GM23248 (cell line): ENCODE results near the gene MCF2L. TPM values are rescaled to one million over a fixed set of nuclear protein-coding genes. Genes with fewer than 3 reads are reported as not detected.

Experiments used
- DNase-seq: peaks from one replicate; pipeline ENCODE4 v3.0.0-alpha.2; 2015
- H2AFZ ChIP-seq: fragments of 200-600 bp; sonication (generic); 2 replicates; pipeline ENCODE4 v1.6.1; 2016; ENCODE audit warnings: antibody characterized with exemption
- H3F3A ChIP-seq: fragments of 200-600 bp; sonication (generic); 2 replicates; pipeline ENCODE4 v1.6.1; 2016; ENCODE audit warnings: mild to moderate bottlenecking, antibody characterized with exemption, mixed run types; ENCODE audit not compliant: insufficient read depth
- H3K27ac ChIP-seq: fragments of 200-600 bp; sonication (generic); 2 replicates; pipeline ENCODE4 v1.5.1; 2016; ENCODE audit warnings: mild to moderate bottlenecking
- H3K27me3 ChIP-seq: fragments of 200-600 bp; sonication (generic); replicated peaks from 2 replicates; pipeline ENCODE4 v1.6.1; 2016; ENCODE audit warnings: mild to moderate bottlenecking; ENCODE audit not compliant: insufficient read depth
- H3K36me3 ChIP-seq: fragments of 200-600 bp; sonication (generic); 2 replicates; pipeline ENCODE4 v1.6.1; 2016; ENCODE audit warnings: low read depth, mild to moderate bottlenecking
- H3K4me1 ChIP-seq: fragments of 200-600 bp; sonication (generic); 2 replicates; pipeline ENCODE4 v1.6.1; 2016; ENCODE audit warnings: mild to moderate bottlenecking; ENCODE audit not compliant: insufficient read depth
- H3K4me2 ChIP-seq: fragments of 200-600 bp; sonication (generic); one replicate; pipeline ENCODE4 v1.6.1; 2016; ENCODE audit warnings: mild to moderate bottlenecking; ENCODE audit not compliant: unreplicated experiment
- H3K4me3 ChIP-seq: fragments of 200-600 bp; sonication (generic); 2 replicates; pipeline ENCODE4 v1.5.1; 2016; ENCODE audit warnings: mild to moderate bottlenecking
- H3K79me2 ChIP-seq: fragments of 200-600 bp; sonication (generic); 2 replicates; pipeline ENCODE4 v1.6.1; 2016; ENCODE audit warnings: mild to moderate bottlenecking; ENCODE audit not compliant: insufficient read depth
- H3K9ac ChIP-seq: fragments of 200-600 bp; sonication (generic); 2 replicates; pipeline ENCODE4 v1.6.1; 2016; ENCODE audit warnings: mild to moderate bottlenecking
- H3K9me2 ChIP-seq: fragments of 200-600 bp; sonication (generic); 2 replicates; pipeline ENCODE4 v1.6.1; 2016; ENCODE audit warnings: mixed run types, mild to moderate bottlenecking, moderate library complexity; ENCODE audit not compliant: insufficient read depth
- H3K9me3 ChIP-seq: fragments of 200-600 bp; sonication (generic); one replicate; pipeline ENCODE4 v1.6.1; 2017; ENCODE audit warnings: low read depth
- H4K20me1 ChIP-seq: fragments of 200-600 bp; sonication (generic); 2 replicates; pipeline ENCODE4 v1.6.0; 2016; ENCODE audit not compliant: insufficient read depth
- EZH2 ChIP-seq: fragments of 200-600 bp; sonication (generic); IDR thresholded peaks from 2 replicates; pipeline ENCODE4 v1.6.1; 2018; ENCODE audit warnings: antibody characterized with exemption, mild to moderate bottlenecking; ENCODE audit not compliant: insufficient read depth, poor library complexity, severe bottlenecking
- EZH2phosphoT487 ChIP-seq: fragments of 200-600 bp; sonication (generic); IDR thresholded peaks from 2 replicates; pipeline ENCODE4 v1.6.1; 2018; ENCODE audit warnings: antibody characterized with exemption, moderate library complexity, mild to moderate bottlenecking, low read depth; ENCODE audit not compliant: insufficient read depth
- WGBS, 2 experiments: methylation state at CpG; one replicate each; pipeline ENCODE4 v1.1.6; 2015 to 2017; ENCODE audit warnings: low lambda C conversion rate in 2 of 2, low coverage in 1 of 2; ENCODE audit errors: missing lambda C conversion rate in 2 of 2; 5-methylcytosine and 5-hydroxymethylcytosine counted together
- in situ Hi-C: fragments of 300-500 bp; cut with MboI; formaldehyde crosslinking; loops from 2 replicates; pipeline ENCODE4 v1.15.0; 2020
- polyA plus RNA-seq: library from polyadenylated mRNA; unstranded; fragments of >200 nt; fragmentation: Nextera tagmentation; extraction: Ambion mirVana; gene quantifications from 2 replicates; pipeline ENCODE4 v1.2.1, GENCODE V29; 2016
- total RNA-seq: library from RNA; depleted of rRNA; stranded (reverse); fragments of >200 nt; shearing (Covaris generic); gene quantifications from 2 replicates; pipeline ENCODE4 v1.2.3, GENCODE V29; 2014

The MCF2L gene
- total and polyA plus RNA-seq, 2 experiments from 2014 or later, result not detected

GRCh38 chr13:112982281-112983041, 13.4 kb downstream of the MCF2L start:
- no peak for DNase-seq
- H3K79me2 ChIP-seq, result no peaks in the 10 kb centered on the region
- peaks cover 28% of the 10 kb centered on the region for H3K27me3 ChIP-seq
- in situ Hi-C loops, result no loop called here
- no peaks in the 10 kb centered on the region for H3K4me1 ChIP-seq
- no peaks in the 10 kb centered on the region for H3K36me3 ChIP-seq
- WGBS, 2 experiments, result 53 to 58% methylated on average over 30 to 32 of the region's 33 CpGs
- no peak overlapping the region for H3K27ac ChIP-seq
- H3F3A ChIP-seq, result no peaks in the 10 kb centered on the region
- H3K4me2 ChIP-seq, result no peak overlapping the region
- no peak for TF ChIP-seq EZH2
- no peaks in the 10 kb centered on the region for H3K9me2 ChIP-seq
- H3K9me3 ChIP-seq, result no peaks in the 10 kb centered on the region
- no peaks in the 10 kb centered on the region for H4K20me1 ChIP-seq
- H3K4me3 ChIP-seq, result no peak overlapping the region
- no peak overlapping the region for H3K9ac ChIP-seq
- H2AFZ ChIP-seq, result no peak overlapping the region

GRCh38 chr13:112983042-112983305, 14.0 kb downstream of the MCF2L start:
- Histone ChIP-seq H3K4me2 (no peak overlapping the region), H3F3A (no peaks in the 10 kb centered on the region), H3K9ac (no peak overlapping the region), H2AFZ (no peak overlapping the region), H4K20me1 (no peaks in the 10 kb centered on the region), H3K36me3 (no peaks in the 10 kb centered on the region), H3K27ac (no peak overlapping the region), H3K9me2 (no peaks in the 10 kb centered on the region), H3K4me3 (no peak overlapping the region), H3K27me3 (peaks cover 28% of the 10 kb centered on the region), H3K4me1 (no peaks in the 10 kb centered on the region), H3K9me3 (no peaks in the 10 kb centered on the region), H3K79me2 (no peaks in the 10 kb centered on the region)
- DNase-seq, result no peak
- 49 to 56% methylated on average over 5 of the region's 5 CpGs for WGBS, 2 experiments
- TF ChIP-seq EZH2phosphoT487 (no peak), EZH2 (no peak)
- in situ Hi-C loops, result no loop called here

- H3K79me2 ChIP-seq, result no peaks in the 10 kb centered on the region
- H3K4me3 ChIP-seq, result no peak overlapping the region
- no peaks in the 10 kb centered on the region for H3K4me1 ChIP-seq
- no peak overlapping the region for H3K9ac ChIP-seq
- DNase-seq, result no peak
- H4K20me1 ChIP-seq, result no peaks in the 10 kb centered on the region
- no peaks in the 10 kb centered on the region for H3K9me3 ChIP-seq
- TF ChIP-seq EZH2phosphoT487, result no peak
- TF ChIP-seq EZH2, result no peak
- H3K4me2 ChIP-seq, result no peak overlapping the region
- no peaks in the 10 kb centered on the region for H3K9me2 ChIP-seq
- H3K36me3 ChIP-seq, result no peaks in the 10 kb centered on the region
- no peaks in the 10 kb centered on the region for H3F3A ChIP-seq
- H2AFZ ChIP-seq, result no peak overlapping the region
- 62 to 64% methylated on average over 27 of the region's 27 CpGs for WGBS, 2 experiments
- in situ Hi-C loops, result no loop called here
- peaks cover 28% of the 10 kb centered on the region for H3K27me3 ChIP-seq
- H3K27ac ChIP-seq, result no peak overlapping the region
Measured at GRCh38 chr13:112983428-112984196, 14.6 kb downstream of the MCF2L start.

GRCh38 chr13:112984501-112984900, 15.5 kb downstream of the MCF2L start:
- Histone ChIP-seq H3K4me2 (no peak overlapping the region), H3K4me3 (no peak overlapping the region), H3K9ac (no peak overlapping the region), H4K20me1 (no peaks in the 10 kb centered on the region), H3K4me1 (no peaks in the 10 kb centered on the region), H3K36me3 (no peaks in the 10 kb centered on the region), H3F3A (no peaks in the 10 kb centered on the region), H3K9me3 (no peaks in the 10 kb centered on the region), H3K9me2 (no peaks in the 10 kb centered on the region), H2AFZ (no peak overlapping the region), H3K27ac (no peak overlapping the region), H3K27me3 (peaks cover 28% of the 10 kb centered on the region), H3K79me2 (no peaks in the 10 kb centered on the region)
- in situ Hi-C loops, result no loop called here
- WGBS, 2 experiments, result 59 to 65% methylated on average over 11 of the region's 11 CpGs
- TF ChIP-seq EZH2, result no peak
- TF ChIP-seq EZH2phosphoT487, result no peak
- DNase-seq, result no peak
